Retinal pigment epithelial cell (primary cell): ENCODE measurements around the gene CDYL2.
A peak's percentile ranks its signal among the peaks of the same experiment; 100 is the strongest.

Source experiments
- DNase-seq: peaks from one replicate; pipeline ENCODE4 v3.0.0-alpha.2; 2010; ENCODE audit warnings: low read depth
- H3K4me3 ChIP-seq: 2 replicates; pipeline ENCODE4 v1.5.1; 2011; ENCODE audit warnings: mild to moderate bottlenecking, low read length, control low read depth, moderate library complexity
- TF ChIP-seq, protein P1 (sequence below): conservative IDR thresholded peaks from 2 replicates; pipeline ENCODE4 v1.5.1; 2011; ENCODE audit warnings: low read depth, low read length, control low read depth, inconsistent platforms

CDYL2 gene

DNA sequence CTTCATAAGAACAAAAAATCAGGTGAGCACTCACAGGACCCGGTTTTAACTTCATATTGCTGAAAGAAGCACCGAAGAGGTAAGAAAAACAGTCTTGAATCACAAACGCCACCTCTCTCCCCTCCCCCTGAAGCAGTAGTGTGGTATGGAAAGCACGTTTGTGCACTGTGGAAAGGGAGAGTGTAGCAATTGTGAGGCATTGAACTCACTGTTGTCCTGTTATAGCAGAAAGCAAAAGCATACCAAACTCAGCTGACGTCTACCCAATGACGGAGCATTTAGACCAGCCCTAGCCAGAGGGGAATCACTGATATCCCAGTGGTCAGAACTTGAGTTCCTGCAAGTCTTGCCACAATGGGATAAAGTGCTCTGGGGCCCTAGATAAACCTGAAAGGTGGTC, 164.8 kb downstream of the CDYL2 start:
- no peak for DNase-seq
- H3K4me3 ChIP-seq, result no peak overlapping the region
- TF ChIP-seq, protein P1, sequence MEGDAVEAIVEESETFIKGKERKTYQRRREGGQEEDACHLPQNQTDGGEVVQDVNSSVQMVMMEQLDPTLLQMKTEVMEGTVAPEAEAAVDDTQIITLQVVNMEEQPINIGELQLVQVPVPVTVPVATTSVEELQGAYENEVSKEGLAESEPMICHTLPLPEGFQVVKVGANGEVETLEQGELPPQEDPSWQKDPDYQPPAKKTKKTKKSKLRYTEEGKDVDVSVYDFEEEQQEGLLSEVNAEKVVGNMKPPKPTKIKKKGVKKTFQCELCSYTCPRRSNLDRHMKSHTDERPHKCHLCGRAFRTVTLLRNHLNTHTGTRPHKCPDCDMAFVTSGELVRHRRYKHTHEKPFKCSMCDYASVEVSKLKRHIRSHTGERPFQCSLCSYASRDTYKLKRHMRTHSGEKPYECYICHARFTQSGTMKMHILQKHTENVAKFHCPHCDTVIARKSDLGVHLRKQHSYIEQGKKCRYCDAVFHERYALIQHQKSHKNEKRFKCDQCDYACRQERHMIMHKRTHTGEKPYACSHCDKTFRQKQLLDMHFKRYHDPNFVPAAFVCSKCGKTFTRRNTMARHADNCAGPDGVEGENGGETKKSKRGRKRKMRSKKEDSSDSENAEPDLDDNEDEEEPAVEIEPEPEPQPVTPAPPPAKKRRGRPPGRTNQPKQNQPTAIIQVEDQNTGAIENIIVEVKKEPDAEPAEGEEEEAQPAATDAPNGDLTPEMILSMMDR, result no peak

DNA sequence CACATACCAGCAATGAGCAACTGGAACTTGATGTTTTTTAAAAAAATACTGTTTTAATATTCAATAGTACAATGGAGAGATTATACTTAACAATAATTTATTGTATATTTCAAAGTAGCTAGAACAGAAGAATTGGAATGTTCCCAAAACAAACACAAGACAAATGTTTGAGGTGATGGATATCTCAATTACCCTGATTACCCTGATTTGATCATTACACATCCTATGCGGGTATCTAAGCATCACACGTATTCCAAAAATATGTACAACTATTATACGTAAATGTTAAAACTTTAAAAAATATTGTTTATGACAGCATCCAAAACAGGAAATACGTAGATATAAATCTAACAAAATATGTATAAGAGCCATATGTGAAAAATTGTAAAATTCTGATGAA, 166.8 kb downstream of the CDYL2 start:
- no peak overlapping the region for H3K4me3 ChIP-seq
- TF ChIP-seq, protein P1, result no peak
- DNase-seq, result no peak

DNA sequence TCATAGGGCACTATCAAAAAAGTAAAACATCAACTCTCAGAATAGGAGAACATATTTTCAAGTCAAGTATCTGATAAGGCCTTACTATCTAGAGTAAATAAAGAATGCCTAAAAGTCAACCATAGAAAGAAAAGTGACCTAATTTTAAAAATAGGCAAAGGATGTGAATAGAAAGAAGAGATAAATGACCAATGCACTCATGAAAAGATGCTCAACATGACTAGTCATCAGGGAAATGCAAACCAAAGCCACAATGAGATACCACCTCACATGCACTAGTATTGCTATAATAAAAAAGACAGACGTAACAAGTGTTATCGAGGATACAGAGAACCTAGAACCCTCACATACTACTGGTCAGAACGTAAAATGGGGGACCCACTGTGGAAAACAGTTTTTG, 172.8 kb downstream of the CDYL2 start:
- DNase-seq, result no peak
- no peak overlapping the region for H3K4me3 ChIP-seq
- TF ChIP-seq, protein P1, result no peak

DNA sequence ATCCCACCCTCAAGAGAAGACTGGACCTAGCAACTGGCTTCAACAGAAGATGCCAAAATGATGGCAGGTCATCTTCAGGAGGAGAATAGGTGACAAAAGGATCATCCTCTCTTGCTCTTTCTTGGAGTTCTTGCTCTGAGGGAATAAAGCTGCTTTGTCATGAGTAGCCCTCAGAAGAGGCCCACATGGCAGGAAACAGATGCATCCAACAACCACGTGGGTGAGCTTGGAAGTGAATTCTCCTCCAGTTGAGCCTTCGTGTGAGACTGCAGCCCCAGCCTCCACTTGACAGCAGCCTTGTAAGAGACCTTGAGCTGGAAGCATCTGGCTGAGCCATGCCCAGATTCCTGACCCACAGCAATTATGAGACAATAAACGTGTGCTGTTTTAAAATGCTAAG, 176.1 kb downstream of the CDYL2 start:
- DNase-seq, result no peak
- H3K4me3 ChIP-seq, result no peak overlapping the region
- TF ChIP-seq, protein P1, result no peak

DNA sequence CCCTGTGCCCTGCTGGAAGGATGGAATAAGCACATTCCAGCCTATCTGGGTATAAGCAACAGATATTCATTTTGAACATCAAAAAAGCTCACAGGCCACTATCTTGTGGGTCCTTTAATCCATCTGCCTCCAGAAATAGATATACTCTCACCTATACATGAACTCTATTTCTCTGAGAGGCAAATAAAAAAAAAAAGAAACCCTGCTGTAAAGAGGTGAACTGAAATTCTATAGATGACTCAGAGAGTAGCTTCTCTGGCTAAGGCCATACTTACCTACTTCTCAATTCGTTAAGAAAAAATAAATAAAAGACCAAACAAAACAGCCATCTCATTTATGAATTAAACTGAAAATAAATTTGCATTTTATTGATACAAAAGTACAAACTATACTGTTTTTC, 177.3 kb downstream of the CDYL2 start:
- H3K4me3 ChIP-seq, result no peak overlapping the region
- DNase-seq, result no peak
- TF ChIP-seq, protein P1, result no peak

DNA sequence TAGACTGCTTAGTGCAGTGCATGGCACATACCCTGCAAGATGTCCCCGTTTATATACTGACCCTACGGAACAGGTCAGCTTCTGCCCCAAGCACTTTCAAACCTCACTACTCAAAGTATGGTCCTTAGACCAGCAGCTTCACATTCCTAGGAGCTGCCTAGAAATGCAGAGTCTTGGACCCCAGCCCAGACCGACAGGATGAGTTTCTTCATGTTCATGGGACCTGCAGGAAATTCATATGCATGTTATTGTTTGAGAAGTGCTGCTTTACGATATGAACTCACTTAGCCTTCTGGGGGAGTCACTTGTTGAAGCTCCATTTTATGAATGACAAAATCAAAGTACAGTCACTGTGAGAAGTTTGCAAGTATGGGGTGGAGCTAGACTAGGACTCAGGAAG, 181.0 kb downstream of the CDYL2 start:
- TF ChIP-seq, protein P1, result no peak
- no peak overlapping the region for H3K4me3 ChIP-seq
- peak; percentile 25 for DNase-seq

DNA sequence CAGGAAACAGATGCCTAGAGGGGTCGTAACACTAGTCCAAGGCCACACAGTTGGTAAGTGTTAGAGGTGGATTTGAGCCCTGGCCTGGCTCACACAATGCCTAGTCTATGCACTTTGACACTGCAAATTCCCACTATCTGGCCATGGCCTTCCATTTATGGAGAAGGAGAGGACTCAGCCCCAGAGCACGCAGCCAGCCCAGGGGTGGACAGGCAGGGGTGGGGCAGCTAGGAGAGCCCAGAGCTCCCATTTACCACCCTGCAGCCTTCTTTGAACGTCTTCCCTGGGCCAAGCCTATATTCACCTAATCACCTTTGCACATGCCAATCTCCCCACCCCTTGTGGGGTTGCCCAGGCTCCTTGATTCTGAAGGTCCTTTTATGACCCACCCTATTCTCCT, 182.4 kb downstream of the CDYL2 start:
- H3K4me3 ChIP-seq, result no peak overlapping the region
- TF ChIP-seq, protein P1, result no peak
- DNase-seq, result no peak
